ENCODE data around the gene OR8G5.

OR8G5 gene

GRCh38 chr11:124313131-124313530, 57.0 kb downstream of the OR8G5 start:
- no peak overlapping the region for H3K27ac Mint-ChIP-seq
- peaks cover 12% of the 10 kb centered on the region for H3K9me3 Mint-ChIP-seq
- ATAC-seq (no peak), DNase-seq (ENCODE audit: low spot score in 2 of 2) (no peak)
- no peaks in the 10 kb centered on the region for H3K36me3 Mint-ChIP-seq
- no peaks in the 10 kb centered on the region for H3K4me1 Mint-ChIP-seq
- no peak overlapping the region for H3K4me3 Mint-ChIP-seq

- H3K4me1 Mint-ChIP-seq, result no peaks in the 10 kb centered on the region
Observed at GRCh38 chr11:124313849-124314248, 57.7 kb downstream of the OR8G5 start, which contains the start of gene OR8D1. TSS of gene OR8D1 (minus strand) at chr11:124313949. CDS start at chr11:124310766, 3,183 bp downstream.

GRCh38 chr11:124315052-124315451, 58.9 kb downstream of the OR8G5 start:
- DNase-seq (ENCODE audit: low spot score in 2 of 2) (no peak), ATAC-seq (no peak)
- H3K9me3 Mint-ChIP-seq, result peaks cover 4% of the 10 kb centered on the region
- H3K36me3 Mint-ChIP-seq, result no peaks in the 10 kb centered on the region
- no peak overlapping the region for H3K4me3 Mint-ChIP-seq
- no peak overlapping the region for H3K27ac Mint-ChIP-seq
- H3K4me1 Mint-ChIP-seq, result no peaks in the 10 kb centered on the region

More at GRCh38 chr11:124313849-124314248, 57.7 kb downstream of the OR8G5 start, which contains the start of gene OR8D1:
- Mint-ChIP-seq H3K27ac (no peak within 1 kb of the TSS), H3K36me3 (no peaks in the 10 kb centered on the region), H3K9me3 (peaks cover 7% of the 10 kb centered on the region), H3K4me3 (no peak within 1 kb of the TSS)
- no peak for DNase-seq (ENCODE audit: low spot score in 2 of 2)
- ATAC-seq, result no peak
